Measurements from ENCODE around the gene CTSO.
A peak's percentile ranks its signal among the peaks of the same experiment; 100 is the strongest.
"Not testable (repeated sequence)": the region's sequence is repeated elsewhere in the genome, so short reads cannot be mapped to it uniquely, and the experiment has no call there.

Gene CTSO

GRCh38 chr4:155954118-155954685, 536 bp upstream of the CTSO start:
- no peak for DNase-seq

- no peak for DNase-seq
Measured at GRCh38 chr4:155952501-155952901, 1.2 kb downstream of the CTSO start.

- peak; percentile 16 for DNase-seq
Measured at GRCh38 chr4:155950461-155950860, 3.2 kb downstream of the CTSO start.

GRCh38 chr4:155948541-155948940, 5.1 kb downstream of the CTSO start:
- DNase-seq, result no peak

- no peak for DNase-seq
Measured at GRCh38 chr4:155946486-155946885, 7.2 kb downstream of the CTSO start.

GRCh38 chr4:155944516-155944915, 9.2 kb downstream of the CTSO start:
- no peak for DNase-seq

GRCh38 chr4:155943605-155944291, 9.9 kb downstream of the CTSO start:
- no peak for DNase-seq

GRCh38 chr4:155941820-155942219, 11.8 kb downstream of the CTSO start:
- no peak for DNase-seq

- DNase-seq, result no peak
Measured at GRCh38 chr4:155941085-155941790, 12.4 kb downstream of the CTSO start.

GRCh38 chr4:155935389-155935986, 18.2 kb downstream of the CTSO start:
- DNase-seq, result no peak

- not testable (repeated sequence) for DNase-seq
Measured at GRCh38 chr4:155934634-155935033, 19.0 kb downstream of the CTSO start.

- DNase-seq, result no peak
Measured at GRCh38 chr4:155931634-155932033, 22.0 kb downstream of the CTSO start.

GRCh38 chr4:155930330-155930729, 23.3 kb downstream of the CTSO start:
- no peak for DNase-seq

GRCh38 chr4:155929833-155930232, 23.8 kb downstream of the CTSO start:
- DNase-seq, result no peak

- DNase-seq, result no peak
Measured at GRCh38 chr4:155924637-155925036, 29.0 kb downstream of the CTSO start.

- DNase-seq, result no peak
Measured at GRCh38 chr4:155921597-155921996, 32.1 kb downstream of the CTSO start.

- no peak for DNase-seq
Measured at GRCh38 chr4:155914782-155915181, 38.9 kb downstream of the CTSO start.

GRCh38 chr4:155911905-155912304, 41.8 kb downstream of the CTSO start:
- DNase-seq, result no peak

- no peak for DNase-seq
Measured at GRCh38 chr4:155909615-155910226, 43.9 kb downstream of the CTSO start.

- no peak for DNase-seq
Measured at GRCh38 chr4:155908187-155909139, 45.2 kb downstream of the CTSO start.

GRCh38 chr4:155907556-155907955, 46.1 kb downstream of the CTSO start:
- DNase-seq, result no peak

- DNase-seq, result peak; percentile 76
Measured at GRCh38 chr4:155906554-155907247, 47.0 kb downstream of the CTSO start.
